ENCODE measurements around the gene SOX5.

GRCh38 chr12:23930599-23930998 is 18.9 kb downstream of the SOX5 start:
- TF ChIP-seq POLR2A (IDR thresholded peaks at IDR 0.05; ENCODE audit: extremely low read depth, insufficient read length) (no peak), CTCF (IDR thresholded peaks at IDR 0.05; ENCODE audit: low read depth, low read length) (no peak), MAX (IDR thresholded peaks at IDR 0.05; ENCODE audit: low read depth, low read length) (no peak)

All from NB4 (cell line).